Esophagus mucosa (tissue), 1 donor: ENCODE data around the gene ADAMTS17. TPM values are rescaled to one million over a fixed set of nuclear protein-coding genes. Genes with fewer than 3 reads are reported as not detected.
"Not testable (repeated sequence)": the region's sequence is repeated elsewhere in the genome, so short reads cannot be mapped to it uniquely, and the experiment has no call there.

ENCODE experiments used
- ATAC-seq: fragments of 200-7000 bp; cut with Tn5 transposase; one replicate; pipeline ENCODE4 v1.9.1; 2020
- total RNA-seq: library from RNA; stranded (reverse); gene quantifications from one replicate; pipeline ENCODE4 v1.2.4, GENCODE V29; 2023
- donor health status: DM: yes; HTN: yes; CAD: no.

ADAMTS17 gene
- total RNA-seq, result 4.0 TPM

GRCh38 chr15:100341750-100342560 is at the start of gene ADAMTS17:
ADAMTS17 (minus strand) TSS chr15:100341975; CDS start chr15:100341899, 76 bp downstream.
- peak; percentile 98 for ATAC-seq

GRCh38 chr15:100385300-100386050 is 43.7 kb upstream of the ADAMTS17 start:
- ATAC-seq, result no peak

DNA sequence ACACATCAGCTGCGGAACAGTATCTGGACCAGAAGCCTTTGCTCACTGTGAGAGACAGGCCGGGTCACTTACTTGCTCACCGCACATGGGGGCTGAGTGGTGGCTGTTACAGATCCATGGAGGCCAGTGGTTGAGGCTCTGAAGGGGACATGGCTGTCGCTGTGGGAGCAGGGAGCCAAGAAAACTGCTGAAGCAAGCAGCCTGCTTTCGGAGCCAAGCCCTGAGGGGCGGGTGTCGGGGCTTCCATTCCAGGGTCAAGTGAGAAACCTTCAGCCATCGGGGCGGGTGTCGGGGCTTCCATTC is 42.3 kb upstream of the ADAMTS17 start:
- peak; percentile 23 for ATAC-seq

- ATAC-seq, result peak; percentile 39
Observed at GRCh38 chr15:100383302-100384107, 41.7 kb upstream of the ADAMTS17 start.

GRCh38 chr15:100373942-100374341 is 32.2 kb upstream of the ADAMTS17 start:
- peak; percentile 57 for ATAC-seq

DNA sequence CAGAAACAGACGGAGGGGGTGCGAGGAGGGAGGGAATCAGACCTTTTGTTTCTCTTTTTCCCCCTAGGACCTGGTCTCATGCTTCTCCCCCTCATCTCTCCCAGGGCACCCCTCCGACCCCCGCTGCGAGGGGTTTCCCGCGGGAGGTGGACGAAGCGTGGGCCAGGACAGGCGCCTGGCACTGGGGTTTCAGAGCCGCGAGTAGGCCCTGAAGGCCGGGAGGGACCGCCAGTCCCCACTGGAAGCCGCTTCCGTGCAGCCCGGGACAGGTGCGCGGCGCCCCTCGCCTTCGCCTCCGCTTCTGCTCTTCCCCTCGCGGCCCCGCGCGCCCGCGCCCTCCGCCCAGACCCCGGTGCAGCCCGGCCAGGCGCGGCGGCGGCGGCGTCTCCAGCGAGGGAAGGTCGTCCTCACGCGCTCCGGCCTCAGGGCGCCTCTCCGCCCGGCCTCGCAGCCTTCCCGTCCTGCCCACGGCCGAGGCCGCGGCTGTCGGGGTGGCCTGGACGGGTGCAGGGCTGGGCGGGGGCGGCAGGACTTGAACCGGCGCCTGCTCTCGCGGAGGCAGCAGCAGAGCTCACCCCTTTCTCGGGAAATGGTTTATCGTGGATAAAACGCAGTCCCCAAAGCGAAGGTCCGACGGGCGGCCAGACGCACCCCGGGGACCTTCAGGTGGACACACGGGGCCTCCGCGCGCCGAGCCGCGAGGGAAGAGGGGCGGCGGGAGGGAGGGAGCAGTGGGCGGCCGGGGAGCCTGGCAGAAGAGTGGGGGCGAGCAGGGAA is 31.5 kb upstream of the ADAMTS17 start:
- ATAC-seq, result peak; percentile 67

DNA sequence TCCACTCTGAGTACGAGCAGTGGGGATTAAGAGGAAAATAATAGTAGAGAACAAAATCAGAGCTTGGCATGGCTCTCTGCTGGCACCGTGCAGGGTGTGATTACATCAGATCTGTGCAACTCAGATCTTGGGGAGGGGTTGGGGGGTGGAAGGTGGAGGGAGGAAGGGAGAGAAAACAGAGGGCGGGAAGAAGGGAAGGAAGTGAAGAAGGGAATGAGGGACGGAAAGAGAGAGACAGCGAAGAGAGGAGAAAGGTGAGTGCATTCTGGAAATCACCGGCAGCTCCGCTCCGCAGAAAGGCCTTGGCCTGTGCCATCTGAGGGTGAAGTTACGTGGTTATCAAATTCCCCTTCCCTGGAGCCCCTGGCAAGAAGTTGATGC is 31.0 kb upstream of the ADAMTS17 start:
- peak; percentile 79 for ATAC-seq

- no peak for ATAC-seq
Observed at GRCh38 chr15:100355342-100355741, 13.6 kb upstream of the ADAMTS17 start.

- no peak for ATAC-seq
Observed at GRCh38 chr15:100353449-100353848, 11.7 kb upstream of the ADAMTS17 start.

DNA sequence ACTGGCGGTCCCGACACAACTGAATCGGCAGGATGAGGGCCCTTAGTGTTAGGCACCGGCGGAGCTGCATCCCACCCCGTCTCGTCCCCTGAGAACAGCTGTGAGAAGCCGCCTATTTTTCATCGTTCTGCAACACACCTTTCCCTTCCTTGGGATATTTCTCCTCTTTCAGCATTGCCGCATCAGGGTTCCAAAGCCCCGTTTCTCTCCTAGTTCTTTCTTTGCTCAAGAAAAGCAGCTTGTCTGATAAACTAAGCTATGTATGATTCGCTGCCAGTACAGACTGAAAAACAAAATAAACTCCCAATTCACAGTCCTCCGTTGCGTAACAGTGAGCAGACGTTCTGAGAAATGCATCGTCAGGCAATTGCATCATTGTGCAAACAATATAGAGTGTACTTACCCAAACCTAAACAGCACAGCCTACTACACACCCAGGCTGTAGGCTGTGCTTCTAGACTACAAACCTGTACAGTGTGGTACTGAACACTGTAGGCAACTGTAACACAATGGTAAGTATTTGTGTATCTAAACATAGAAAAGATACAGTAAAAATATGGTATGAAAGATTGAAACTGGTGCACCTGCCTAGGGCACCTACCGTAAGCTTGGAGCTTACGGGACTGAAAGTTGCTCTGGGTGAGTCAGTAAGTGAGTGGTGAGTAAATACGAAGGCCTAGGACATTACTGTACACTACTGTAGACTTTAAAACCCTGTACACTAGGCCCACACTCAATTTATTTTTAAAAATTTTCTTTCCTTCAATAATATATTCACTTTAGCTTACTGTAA is 8.9 kb upstream of the ADAMTS17 start:
- peak; percentile 90 for ATAC-seq

DNA sequence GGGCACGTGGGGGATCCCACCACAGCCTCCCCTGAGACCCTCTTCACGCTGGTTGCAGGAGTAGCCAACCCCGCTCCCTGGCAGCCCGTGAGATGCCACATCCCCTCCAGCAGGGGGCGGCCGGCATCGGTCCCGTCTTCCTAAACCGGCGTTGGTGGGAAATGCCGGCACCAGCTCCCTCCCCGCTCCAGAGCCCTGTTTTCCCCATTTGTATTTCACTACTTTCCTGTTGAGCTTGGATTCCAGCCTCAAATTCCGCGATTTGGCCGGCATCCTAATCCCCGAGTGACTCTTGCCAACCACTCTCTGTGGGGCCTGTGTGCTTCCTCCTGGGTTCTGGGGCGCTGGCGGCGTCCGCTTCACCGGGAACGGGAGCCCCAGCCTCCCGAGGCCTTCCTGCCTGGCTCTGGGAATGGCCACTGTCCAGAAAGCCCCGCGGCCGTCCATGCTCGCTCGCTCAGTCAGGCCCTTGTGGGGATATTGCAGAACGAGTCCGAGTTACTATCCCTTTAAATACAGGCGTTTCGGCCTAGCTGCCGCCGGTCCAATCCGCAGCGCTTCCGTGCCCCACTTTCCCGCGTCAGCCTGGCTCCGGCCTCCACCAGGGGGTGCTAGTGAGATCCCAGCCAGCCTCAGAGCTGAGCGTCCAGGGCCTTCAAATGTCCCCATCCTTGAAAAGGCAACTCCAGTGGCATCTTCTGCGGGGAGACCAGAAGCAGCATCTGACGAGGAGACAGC is 8.1 kb upstream of the ADAMTS17 start:
- ATAC-seq, result peak; percentile 94

GRCh38 chr15:100349321-100349695 is 7.5 kb upstream of the ADAMTS17 start:
- no peak for ATAC-seq

- no peak for ATAC-seq
Observed at GRCh38 chr15:100348578-100348977, 6.8 kb upstream of the ADAMTS17 start.

DNA sequence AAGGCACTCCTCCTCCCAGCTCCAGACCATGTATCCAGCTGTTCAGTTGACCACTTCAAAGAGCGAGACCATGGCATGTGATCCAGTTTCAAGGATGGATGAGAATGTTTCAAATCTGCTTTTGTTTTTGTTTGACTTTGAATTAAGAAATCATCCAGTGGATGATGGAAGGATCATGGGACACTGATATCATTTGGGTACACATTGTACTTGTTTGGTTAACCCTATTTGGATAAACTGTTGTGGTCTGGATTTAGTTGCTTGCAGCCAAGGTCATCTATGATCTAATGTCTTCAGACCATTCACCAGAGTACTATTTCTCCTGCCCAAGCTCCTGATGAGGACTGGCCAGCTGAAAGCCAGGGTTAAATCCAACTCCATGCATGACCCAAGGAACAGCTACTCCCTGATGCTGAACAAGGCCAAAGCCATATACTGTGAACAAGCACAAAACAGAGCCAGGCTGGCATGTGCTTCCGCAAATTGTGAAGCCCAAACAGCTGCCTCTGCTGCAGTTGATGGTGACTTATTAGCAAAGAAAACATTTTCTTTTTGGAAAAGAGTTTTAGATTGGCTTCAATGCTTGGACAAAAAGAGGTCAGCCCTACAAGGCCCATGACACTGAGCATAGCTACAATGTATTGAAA is 5.2 kb upstream of the ADAMTS17 start:
- ATAC-seq, result no peak

GRCh38 chr15:100345438-100345837 is 3.7 kb upstream of the ADAMTS17 start:
- ATAC-seq, result no peak

DNA sequence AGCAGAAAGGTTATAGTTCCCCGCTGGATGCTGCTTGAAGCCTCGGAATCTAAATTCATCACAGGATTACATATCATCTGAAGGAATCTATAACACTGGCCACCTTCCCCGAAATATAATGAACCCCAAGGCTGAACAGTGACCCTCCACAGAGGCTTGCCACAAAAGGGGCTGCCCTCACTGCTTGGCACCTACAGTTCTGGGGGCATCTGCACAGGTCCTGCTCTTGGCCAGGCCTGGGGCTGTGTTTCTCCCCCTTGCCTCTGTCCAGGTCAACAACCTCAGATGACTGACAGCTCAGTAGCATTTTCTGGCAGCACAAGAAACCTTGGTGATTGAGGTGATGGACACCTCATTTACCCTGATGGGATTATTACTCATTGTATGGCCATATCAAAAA is 1.5 kb upstream of the ADAMTS17 start:
- ATAC-seq, result no peak

- ATAC-seq, result peak; percentile 2
Observed at GRCh38 chr15:100341239-100341749, 481 bp downstream of the ADAMTS17 start.

- ATAC-seq, result peak; percentile 3
Observed at GRCh38 chr15:100340721-100341238, 995 bp downstream of the ADAMTS17 start.

DNA sequence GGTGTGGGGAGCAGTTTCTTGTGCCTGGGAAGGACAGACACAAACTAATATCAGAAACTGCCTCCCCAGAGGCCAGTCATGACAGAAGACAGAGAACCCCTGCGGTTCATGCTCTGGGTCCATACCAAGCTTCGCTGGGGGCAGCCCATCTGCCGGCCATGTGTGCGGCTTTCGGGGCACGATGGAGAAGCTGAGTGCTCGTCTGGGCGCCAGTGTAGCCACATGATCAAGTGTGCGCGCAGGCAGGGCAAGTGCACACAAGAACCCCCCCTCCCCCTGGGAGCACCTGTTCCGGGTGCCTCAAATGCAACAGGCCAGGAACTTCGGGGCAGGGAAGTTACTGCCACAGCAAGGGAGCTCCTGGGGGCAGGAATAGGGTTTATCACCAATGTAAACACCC is 1.8 kb downstream of the ADAMTS17 start:
- no peak for ATAC-seq

DNA sequence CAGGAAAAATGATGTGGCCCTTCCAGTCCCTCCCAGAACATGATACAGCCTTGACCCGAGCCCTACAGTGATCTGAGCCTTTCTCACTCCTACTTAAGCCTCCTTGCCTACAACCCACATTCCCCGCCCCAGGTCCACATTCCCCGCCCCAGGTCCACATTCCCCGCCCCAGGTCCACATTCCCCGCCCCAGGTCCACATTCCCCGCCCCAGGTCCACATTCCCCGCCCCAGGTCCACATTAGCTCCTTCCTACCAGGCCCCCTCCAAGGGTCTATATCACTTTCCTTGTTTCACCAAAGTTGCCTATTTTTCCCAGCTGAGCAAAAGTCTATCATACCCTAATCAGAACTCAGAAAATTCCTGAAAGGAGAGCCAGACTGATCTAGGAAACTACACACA is 2.3 kb downstream of the ADAMTS17 start:
- ATAC-seq, result not testable (repeated sequence)
